Globus pallidus (tissue), 1 donor: ENCODE measurements around the gene ANKS1A.
A peak's percentile ranks its signal among the peaks of the same experiment; 100 is the strongest.

Source experiments
- DNase-seq: peaks from one replicate; pipeline ENCODE4 v3.0.0-alpha.2; 2015; ENCODE audit warnings: low spot score

The ANKS1A gene

GRCh38 chr6:35054106-35054742 lies 165.2 kb downstream of the ANKS1A start:
- no peak for DNase-seq

GRCh38 chr6:35054743-35055130 lies 165.7 kb downstream of the ANKS1A start:
- no peak for DNase-seq

- no peak for DNase-seq
Measured at GRCh38 chr6:35055891-35056290, 166.8 kb downstream of the ANKS1A start.

- no peak for DNase-seq
Measured at GRCh38 chr6:35056952-35057351, 167.9 kb downstream of the ANKS1A start.

GRCh38 chr6:35057449-35058357 lies 168.6 kb downstream of the ANKS1A start:
- no peak for DNase-seq

- DNase-seq: no peak
Measured at GRCh38 chr6:35058358-35058675, 169.3 kb downstream of the ANKS1A start.

GRCh38 chr6:35058865-35059522 lies 169.9 kb downstream of the ANKS1A start:
- no peak for DNase-seq

- DNase-seq: peak; percentile 71
Measured at GRCh38 chr6:35059596-35060345, 170.7 kb downstream of the ANKS1A start.

GRCh38 chr6:35061102-35061615 lies 172.1 kb downstream of the ANKS1A start:
- DNase-seq: no peak

- no peak for DNase-seq
Measured at GRCh38 chr6:35061651-35062410, 172.8 kb downstream of the ANKS1A start.

- no peak for DNase-seq
Measured at GRCh38 chr6:35062676-35063574, 173.9 kb downstream of the ANKS1A start.

- DNase-seq: no peak
Measured at GRCh38 chr6:35063701-35064280, 174.7 kb downstream of the ANKS1A start.

GRCh38 chr6:35064290-35064689 lies 175.2 kb downstream of the ANKS1A start:
- DNase-seq: no peak

GRCh38 chr6:35064757-35065440 lies 175.8 kb downstream of the ANKS1A start:
- no peak for DNase-seq

- no peak for DNase-seq
Measured at GRCh38 chr6:35065441-35065800, 176.4 kb downstream of the ANKS1A start.

GRCh38 chr6:35065870-35066269 lies 176.8 kb downstream of the ANKS1A start:
- DNase-seq: no peak

GRCh38 chr6:35067234-35067633 lies 178.2 kb downstream of the ANKS1A start:
- no peak for DNase-seq

- no peak for DNase-seq
Measured at GRCh38 chr6:35068206-35068605, 179.2 kb downstream of the ANKS1A start.

- no peak for DNase-seq
Measured at GRCh38 chr6:35068644-35069043, 179.6 kb downstream of the ANKS1A start.
